Sigmoid colon (tissue), 4 donors: ENCODE results near the gene CSTB.
"Not testable (repeated sequence)": the region's sequence is repeated elsewhere in the genome, so short reads cannot be mapped to it uniquely, and the experiment has no call there.

Experiments used
- EP300 ChIP-seq, 4 donors: sonication (generic); formaldehyde crosslinking; IDR thresholded peaks; one replicate each; pipeline ENCODE4 v1.6.1; 2017; ENCODE audit warnings: antibody characterized with exemption in 4 of 4
- POLR2AphosphoS5 ChIP-seq, 4 donors: sonication (generic); formaldehyde crosslinking; IDR thresholded peaks; one replicate each; pipeline ENCODE4 v1.6.1; 2017; ENCODE audit warnings: antibody characterized with exemption in 4 of 4
- TF ChIP-seq, protein P1 (sequence below), 4 experiments: fragments of 450-650 bp in 3 of 4; fragments of 200-600 bp in 1 of 4; IDR thresholded peaks; one replicate each; pipeline ENCODE4 v1.5.1; 2016 to 2019; ENCODE audit warnings: antibody characterized with exemption in 4 of 4, mild to moderate bottlenecking in 3 of 4, moderate library complexity in 2 of 4

GRCh38 chr21:43822166-43822565, 46.1 kb upstream of the CSTB start:
- TF ChIP-seq, protein P1, sequence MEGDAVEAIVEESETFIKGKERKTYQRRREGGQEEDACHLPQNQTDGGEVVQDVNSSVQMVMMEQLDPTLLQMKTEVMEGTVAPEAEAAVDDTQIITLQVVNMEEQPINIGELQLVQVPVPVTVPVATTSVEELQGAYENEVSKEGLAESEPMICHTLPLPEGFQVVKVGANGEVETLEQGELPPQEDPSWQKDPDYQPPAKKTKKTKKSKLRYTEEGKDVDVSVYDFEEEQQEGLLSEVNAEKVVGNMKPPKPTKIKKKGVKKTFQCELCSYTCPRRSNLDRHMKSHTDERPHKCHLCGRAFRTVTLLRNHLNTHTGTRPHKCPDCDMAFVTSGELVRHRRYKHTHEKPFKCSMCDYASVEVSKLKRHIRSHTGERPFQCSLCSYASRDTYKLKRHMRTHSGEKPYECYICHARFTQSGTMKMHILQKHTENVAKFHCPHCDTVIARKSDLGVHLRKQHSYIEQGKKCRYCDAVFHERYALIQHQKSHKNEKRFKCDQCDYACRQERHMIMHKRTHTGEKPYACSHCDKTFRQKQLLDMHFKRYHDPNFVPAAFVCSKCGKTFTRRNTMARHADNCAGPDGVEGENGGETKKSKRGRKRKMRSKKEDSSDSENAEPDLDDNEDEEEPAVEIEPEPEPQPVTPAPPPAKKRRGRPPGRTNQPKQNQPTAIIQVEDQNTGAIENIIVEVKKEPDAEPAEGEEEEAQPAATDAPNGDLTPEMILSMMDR (IDR thresholded peaks at IDR 0.05) = not testable (repeated sequence)
- TF ChIP-seq EP300, POLR2AphosphoS5 (IDR thresholded peaks at IDR 0.05): not testable (repeated sequence)
